Loucy (cell line): ENCODE data around the gene EIF5A.
"Not testable (repeated sequence)": the region's sequence is repeated elsewhere in the genome, so short reads cannot be mapped to it uniquely, and the experiment has no call there.

ENCODE experiments used
- H2AFZ ChIP-seq: fragments of 200-600 bp; sonication (generic); 2 replicates; pipeline ENCODE4 v1.6.0; 2016; ENCODE audit warnings: antibody characterized with exemption, mild to moderate bottlenecking, low read length, moderate library complexity
- H3F3A ChIP-seq: fragments of 200-600 bp; 2 replicates; pipeline ENCODE4 v1.6.0; 2016; ENCODE audit warnings: antibody characterized with exemption, low read depth, mild to moderate bottlenecking
- H3K27me3 ChIP-seq: fragments of 200-600 bp; sonication (generic); 2 replicates; pipeline ENCODE4 v1.6.1; 2014; ENCODE audit warnings: low read length, mild to moderate bottlenecking; ENCODE audit not compliant: insufficient read depth, poor library complexity, severe bottlenecking
- H3K36me3 ChIP-seq: fragments of 200-600 bp; sonication (generic); 2 replicates; pipeline ENCODE4 v1.6.1; 2016; ENCODE audit warnings: low read length; ENCODE audit not compliant: insufficient read depth
- H3K4me1 ChIP-seq: fragments of 200-600 bp; sonication (generic); 2 replicates; pipeline ENCODE4 v1.5.1; 2014; ENCODE audit warnings: low read length, mild to moderate bottlenecking; ENCODE audit not compliant: insufficient read depth, poor library complexity, severe bottlenecking
- H3K4me2 ChIP-seq: fragments of 200-600 bp; sonication (generic); 2 replicates; pipeline ENCODE4 v1.6.0; 2014; ENCODE audit warnings: antibody characterized with exemption, low read length, low read depth, mild to moderate bottlenecking; ENCODE audit not compliant: poor library complexity, severe bottlenecking
- H3K4me3 ChIP-seq: fragments of 200-600 bp; sonication (generic); 2 replicates; pipeline ENCODE4 v1.5.1; 2014; ENCODE audit warnings: low read length, mild to moderate bottlenecking, mixed read lengths; ENCODE audit not compliant: poor library complexity, severe bottlenecking
- H3K79me2 ChIP-seq: fragments of 200-600 bp; sonication (generic); 2 replicates; pipeline ENCODE4 v1.6.1; 2014; ENCODE audit warnings: low read length; ENCODE audit not compliant: insufficient read depth
- H3K9ac ChIP-seq: fragments of 200-600 bp; sonication (generic); 2 replicates; pipeline ENCODE4 v1.6.0; 2014; ENCODE audit warnings: mild to moderate bottlenecking, low read depth, low read length, moderate library complexity; ENCODE audit not compliant: poor library complexity, severe bottlenecking
- H3K9me2 ChIP-seq: fragments of 200-600 bp; sonication (generic); replicated peaks from 2 replicates; pipeline ENCODE4 v1.6.1; 2016; ENCODE audit warnings: low read depth, low read length, mixed read lengths
- H3K9me3 ChIP-seq: fragments of 200-600 bp; sonication (generic); 2 replicates; pipeline ENCODE4 v1.6.1; 2014; ENCODE audit warnings: mild to moderate bottlenecking, antibody characterized with exemption, low read length, low read depth; ENCODE audit not compliant: insufficient read depth
- H4K20me1 ChIP-seq: fragments of 200-600 bp; sonication (generic); 2 replicates; pipeline ENCODE4 v1.6.0; 2014; ENCODE audit warnings: antibody characterized with exemption, low read length, mild to moderate bottlenecking; ENCODE audit not compliant: insufficient read depth, poor library complexity, severe bottlenecking
- EZH2phosphoT487 ChIP-seq: fragments of 200-600 bp; IDR thresholded peaks from 2 replicates; pipeline ENCODE4 v1.6.1; 2018; ENCODE audit warnings: antibody characterized with exemption, mild to moderate bottlenecking, moderate library complexity, borderline replicate concordance
- TF ChIP-seq, protein P1 (sequence below): fragments of 200-600 bp; sonication (generic); conservative IDR thresholded peaks from 2 replicates; pipeline ENCODE4 v1.5.1; 2014; ENCODE audit warnings: mild to moderate bottlenecking, antibody characterized with exemption, low read length

The EIF5A gene

DNA sequence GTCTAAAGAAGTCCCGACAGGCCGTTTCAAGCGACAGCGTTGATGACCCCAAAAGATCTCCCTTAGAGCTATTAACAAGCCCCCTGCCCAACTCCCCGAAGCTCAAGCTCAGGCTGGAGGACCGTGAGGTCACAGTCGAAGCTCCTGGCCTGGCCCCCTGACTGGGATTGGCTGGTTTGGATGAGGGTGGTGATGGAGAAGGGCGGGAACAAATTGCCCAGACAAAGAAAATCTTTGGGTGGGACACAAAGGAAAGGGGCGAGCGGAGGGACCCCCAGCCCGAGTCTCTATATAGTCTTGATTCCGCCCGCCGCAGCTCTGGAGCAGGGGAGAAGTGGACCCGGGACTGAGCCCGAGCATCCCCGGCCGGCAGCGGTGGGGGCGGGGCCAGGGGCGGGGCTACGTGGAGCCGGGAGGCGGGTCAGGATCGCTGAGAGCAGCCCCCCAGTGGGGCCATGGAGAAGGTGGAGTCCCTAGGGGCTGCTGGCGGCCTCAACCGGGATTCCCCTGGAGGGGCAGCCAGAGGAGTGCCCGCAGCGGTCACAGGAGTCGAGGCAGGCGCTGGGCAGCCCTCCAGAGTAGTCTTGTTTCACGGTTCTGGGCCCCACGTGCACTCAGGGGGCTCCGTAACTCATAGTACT lies 22.7 kb downstream of the EIF5A start:
- Histone ChIP-seq H4K20me1 (peaks cover 5% of the 10 kb centered on the region), H3K9me3 (no peaks in the 10 kb centered on the region), H3K27me3 (no peaks in the 10 kb centered on the region), H3K4me2 (peak overlapping the region; percentile 77), H2AFZ (peak overlapping the region; percentile 78), H3K4me1 (peaks cover 31% of the 10 kb centered on the region), H3K79me2 (peaks cover 24% of the 10 kb centered on the region), H3K4me3 (peak overlapping the region; percentile 84), H3F3A (no peaks in the 10 kb centered on the region), H3K9me2 (no peaks in the 10 kb centered on the region), H3K9ac (peak overlapping the region; percentile 76), H3K36me3 (no peaks in the 10 kb centered on the region)
- TF ChIP-seq, protein P1, sequence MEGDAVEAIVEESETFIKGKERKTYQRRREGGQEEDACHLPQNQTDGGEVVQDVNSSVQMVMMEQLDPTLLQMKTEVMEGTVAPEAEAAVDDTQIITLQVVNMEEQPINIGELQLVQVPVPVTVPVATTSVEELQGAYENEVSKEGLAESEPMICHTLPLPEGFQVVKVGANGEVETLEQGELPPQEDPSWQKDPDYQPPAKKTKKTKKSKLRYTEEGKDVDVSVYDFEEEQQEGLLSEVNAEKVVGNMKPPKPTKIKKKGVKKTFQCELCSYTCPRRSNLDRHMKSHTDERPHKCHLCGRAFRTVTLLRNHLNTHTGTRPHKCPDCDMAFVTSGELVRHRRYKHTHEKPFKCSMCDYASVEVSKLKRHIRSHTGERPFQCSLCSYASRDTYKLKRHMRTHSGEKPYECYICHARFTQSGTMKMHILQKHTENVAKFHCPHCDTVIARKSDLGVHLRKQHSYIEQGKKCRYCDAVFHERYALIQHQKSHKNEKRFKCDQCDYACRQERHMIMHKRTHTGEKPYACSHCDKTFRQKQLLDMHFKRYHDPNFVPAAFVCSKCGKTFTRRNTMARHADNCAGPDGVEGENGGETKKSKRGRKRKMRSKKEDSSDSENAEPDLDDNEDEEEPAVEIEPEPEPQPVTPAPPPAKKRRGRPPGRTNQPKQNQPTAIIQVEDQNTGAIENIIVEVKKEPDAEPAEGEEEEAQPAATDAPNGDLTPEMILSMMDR = no peak
- no peak for TF ChIP-seq EZH2phosphoT487

DNA sequence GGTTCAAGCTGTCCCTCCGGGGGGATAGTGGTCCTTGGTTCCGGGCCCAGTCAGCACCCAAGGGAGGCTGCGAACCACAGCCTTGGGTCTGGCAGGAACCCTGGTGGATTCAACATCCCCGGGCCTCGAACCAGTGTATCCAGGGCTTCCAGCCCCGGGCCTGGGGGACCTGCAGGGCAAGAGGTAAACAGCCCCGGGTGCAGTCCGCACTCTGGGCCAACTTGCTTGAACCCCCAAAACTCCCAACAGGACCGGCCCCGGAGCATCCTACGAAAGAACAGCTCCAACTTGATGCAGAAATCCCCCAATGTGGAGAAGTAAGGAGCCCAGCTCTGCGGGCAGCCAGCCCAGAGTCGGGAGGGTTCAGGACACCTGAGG lies 23.2 kb downstream of the EIF5A start:
- H3K9ac ChIP-seq = peak overlapping the region; percentile 76
- H3K4me1 ChIP-seq = peaks cover 37% of the 10 kb centered on the region
- H4K20me1 ChIP-seq = peaks cover 5% of the 10 kb centered on the region
- no peaks in the 10 kb centered on the region for H3F3A ChIP-seq
- H2AFZ ChIP-seq = peak overlapping the region; percentile 78; the same call in 1 of the 2 replicates
- no peaks in the 10 kb centered on the region for H3K9me2 ChIP-seq
- no peaks in the 10 kb centered on the region for H3K36me3 ChIP-seq
- no peaks in the 10 kb centered on the region for H3K27me3 ChIP-seq
- H3K9me3 ChIP-seq = no peaks in the 10 kb centered on the region
- peak overlapping the region; percentile 77 for H3K4me2 ChIP-seq
- peaks cover 29% of the 10 kb centered on the region for H3K79me2 ChIP-seq
- peak overlapping the region; percentile 84 for H3K4me3 ChIP-seq
- no peak for TF ChIP-seq EZH2phosphoT487
- TF ChIP-seq, protein P1 = no peak

DNA sequence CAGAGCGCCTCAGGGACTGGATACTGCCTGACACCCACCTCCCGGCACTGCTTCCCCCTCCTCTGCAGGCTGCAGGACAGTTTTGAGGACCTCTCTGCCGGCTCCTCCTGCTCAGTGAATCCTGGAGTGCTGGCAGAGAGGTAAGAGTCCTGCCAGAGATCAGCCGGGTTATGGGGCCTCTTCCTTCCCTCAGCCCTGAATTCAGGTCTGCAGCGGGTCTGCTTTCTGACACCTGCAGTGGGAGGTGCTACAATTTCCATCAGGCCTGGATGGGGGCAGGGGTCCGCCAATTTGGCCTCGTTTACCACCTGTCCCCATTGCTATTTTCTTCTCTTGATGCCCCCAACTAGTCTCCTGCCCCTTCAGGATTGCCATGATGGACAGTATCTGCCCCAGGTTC lies 24.7 kb downstream of the EIF5A start:
- H3K9ac ChIP-seq = peak overlapping the region; percentile 30
- H3K79me2 ChIP-seq = peaks cover 39% of the 10 kb centered on the region
- TF ChIP-seq, protein P1 = no peak
- TF ChIP-seq EZH2phosphoT487 = no peak
- H3K27me3 ChIP-seq = no peaks in the 10 kb centered on the region
- no peaks in the 10 kb centered on the region for H3K9me2 ChIP-seq
- H3K4me2 ChIP-seq = no peak overlapping the region
- peaks cover 6% of the 10 kb centered on the region for H4K20me1 ChIP-seq
- no peak overlapping the region for H3K4me3 ChIP-seq
- H2AFZ ChIP-seq = no peak overlapping the region
- H3K36me3 ChIP-seq = no peaks in the 10 kb centered on the region
- H3K9me3 ChIP-seq = no peaks in the 10 kb centered on the region
- H3K4me1 ChIP-seq = peaks cover 43% of the 10 kb centered on the region
- H3F3A ChIP-seq = 0 out of 2 replicates have a peak, but pooled peaks cover 2% of the 10 kb centered on the region

DNA sequence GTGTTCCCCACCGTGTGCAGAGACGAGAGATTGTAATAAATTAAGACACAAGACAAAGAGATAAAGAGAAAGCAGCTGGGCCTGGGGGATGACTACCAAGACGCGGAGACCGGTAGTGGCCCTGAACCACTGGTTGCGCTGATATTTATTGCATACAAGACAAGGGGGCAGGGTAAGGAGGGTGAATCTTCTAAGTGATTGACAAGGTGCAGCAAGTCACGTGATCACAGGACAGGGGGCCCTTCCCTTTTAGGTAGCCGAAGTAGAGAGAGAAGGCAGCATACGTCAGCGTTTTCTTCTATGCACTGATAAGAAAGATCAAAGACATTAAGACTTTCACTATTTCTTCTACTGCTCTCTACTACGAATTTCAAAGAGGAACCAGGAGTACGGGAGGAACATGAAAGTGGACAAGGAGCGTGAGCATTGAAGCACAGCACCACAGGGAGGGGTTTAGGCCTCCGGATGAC lies 25.2 kb downstream of the EIF5A start:
- Histone ChIP-seq H3K4me1 (peaks cover 45% of the 10 kb centered on the region), H3K79me2 (peaks cover 39% of the 10 kb centered on the region), H4K20me1 (peaks cover 10% of the 10 kb centered on the region)
- not testable (repeated sequence) for H3F3A ChIP-seq, H3K4me2 ChIP-seq, H2AFZ ChIP-seq, H3K27me3 ChIP-seq, H3K9me3 ChIP-seq, H3K9ac ChIP-seq, H3K9me2 ChIP-seq, H3K4me3 ChIP-seq, H3K36me3 ChIP-seq
